RWPE1 (cell line): ENCODE measurements around the gene MACF1.
A peak's percentile ranks its signal among the peaks of the same experiment; 100 is the strongest.

Source experiments
- CTCF ChIA-PET: fragments of 350-600 bp; sonication (Branson Sonifier 250); formaldehyde crosslinking; extraction: SDS; loops from one replicate; lab custom pipeline; 2021; lab: Yijun Ruan, JAX
- POLR2A ChIA-PET: fragments of 400-600 bp; formaldehyde crosslinking; extraction: SDS; loops from one replicate; lab custom pipeline; 2020; ENCODE audit warnings: antibody characterized with exemption; ENCODE audit not compliant: low non-redundant PET; lab: Yijun Ruan, JAX
- DNase-seq: peaks from one replicate; pipeline ENCODE4 v3.0.0; 2012; ENCODE audit warnings: low spot score
- H3K27ac ChIP-seq: fragments of 450-650 bp; 2 replicates; pipeline ENCODE4 v1.5.1; 2017
- CTCF ChIP-seq: fragments of 450-650 bp; conservative IDR thresholded peaks from 2 replicates; pipeline ENCODE4 v1.5.1; 2017; ENCODE audit warnings: low read depth, mild to moderate bottlenecking

MACF1 gene

GRCh38 chr1:39363267-39363666, 158.8 kb downstream of the MACF1 start:
- H3K27ac ChIP-seq = no peak overlapping the region
- ChIA-PET CTCF (no interaction called here), POLR2A (no interaction called here)
- no peak for TF ChIP-seq CTCF
- no peak for DNase-seq

GRCh38 chr1:39368045-39368444, 163.6 kb downstream of the MACF1 start:
- H3K27ac ChIP-seq = no peak overlapping the region
- ChIA-PET CTCF (interaction anchor here (0.6 kb wide), 2 partner anchors 10 to 28 kb away, joined by 3 to 4 read pairs; no protein-coding TSS in a partner anchor), POLR2A (no interaction called here)
- no peak for DNase-seq
- TF ChIP-seq CTCF = no peak

- no peak for TF ChIP-seq CTCF
- CTCF ChIA-PET = interaction anchor here (0.6 kb wide), 1 partner anchor 93 kb away, joined by 4 read pairs; no protein-coding TSS in a partner anchor
- no peak for DNase-seq
- POLR2A ChIA-PET = no interaction called here
- no peak overlapping the region for H3K27ac ChIP-seq
Observed at GRCh38 chr1:39369565-39369964, 165.1 kb downstream of the MACF1 start.

GRCh38 chr1:39370602-39371001, 166.1 kb downstream of the MACF1 start:
- ChIA-PET CTCF (no interaction called here), POLR2A (no interaction called here)
- DNase-seq = no peak

GRCh38 chr1:39372105-39372504, 167.6 kb downstream of the MACF1 start:
- no peak overlapping the region for H3K27ac ChIP-seq
- DNase-seq = no peak
- no peak for TF ChIP-seq CTCF
- POLR2A ChIA-PET = no interaction called here
- CTCF ChIA-PET = interaction anchor here (0.7 kb wide), 1 partner anchor 116 kb away, joined by 4 read pairs; no protein-coding TSS in a partner anchor

More at GRCh38 chr1:39370602-39371001, 166.1 kb downstream of the MACF1 start:
- no peak overlapping the region for H3K27ac ChIP-seq
- TF ChIP-seq CTCF = no peak

- TF ChIP-seq CTCF = no peak
- ChIA-PET POLR2A (no interaction called here), CTCF (no interaction called here)
- H3K27ac ChIP-seq = peak overlapping the region; percentile 16; the same call in 1 of the 2 replicates
- DNase-seq = no peak
Observed at GRCh38 chr1:39376656-39377055, 172.2 kb downstream of the MACF1 start.
